ENCODE data around the gene CENPS.
A peak's percentile ranks its signal among the peaks of the same experiment; 100 is the strongest.
"Not testable (repeated sequence)": the region's sequence is repeated elsewhere in the genome, so short reads cannot be mapped to it uniquely, and the experiment has no call there.

The CENPS gene

DNA sequence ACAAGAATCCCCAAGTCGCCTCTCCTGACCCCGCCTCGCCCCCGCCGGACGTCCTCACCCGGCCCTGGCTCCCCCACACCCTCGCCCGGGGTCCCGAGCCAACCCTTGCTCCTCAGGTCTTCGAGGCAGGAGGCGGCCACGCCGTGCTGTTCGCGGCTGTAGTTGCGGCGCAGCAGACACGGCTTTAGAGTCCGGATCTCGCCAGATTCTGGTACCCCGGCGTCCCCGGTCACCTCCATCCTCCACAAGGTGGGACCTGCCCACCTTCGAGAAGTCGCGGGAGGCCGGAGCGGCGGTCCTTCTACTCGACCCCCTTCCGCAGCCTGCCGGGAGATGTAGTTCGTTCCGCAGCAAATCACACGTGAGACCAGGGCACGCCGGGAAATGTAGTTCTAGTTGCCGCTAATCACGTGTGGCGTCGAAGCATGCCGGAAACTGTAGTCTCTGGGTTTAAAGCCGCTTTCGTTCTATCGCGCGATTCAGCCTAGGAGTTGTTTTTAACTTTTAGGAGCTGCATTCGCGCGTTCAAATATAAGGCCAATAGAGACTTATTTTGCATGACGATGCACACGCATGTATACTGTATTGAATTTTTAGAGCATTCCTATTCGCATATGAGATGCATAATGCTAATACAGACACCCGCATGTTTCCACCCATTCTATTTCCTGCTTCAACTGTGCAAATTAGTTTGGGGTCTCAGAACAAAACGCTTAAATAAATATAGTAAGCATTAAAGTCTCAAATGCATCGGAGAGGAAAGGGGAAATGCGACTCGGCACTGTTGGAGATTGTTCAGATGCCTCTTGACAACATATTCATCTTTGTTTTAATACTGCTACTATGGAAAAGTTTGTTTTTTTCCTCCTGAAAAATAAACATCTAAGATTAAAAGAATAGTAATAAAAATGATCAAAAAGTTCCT, 42.2 kb downstream of the CENPS start, which contains the start of gene DFFA:
Gene DFFA (minus strand): TSS at position 310 of the 925 bp plus-strand sequence. CDS start 71 bp downstream, at position 239.
- TF ChIP-seq TSHZ2 (CRISPR knock-in tag; IDR thresholded peaks at IDR 0.05) (peak; percentile 84), SNAI2 (CRISPR knock-in tag; IDR thresholded peaks at IDR 0.05) (no peak), ZFP3 (CRISPR knock-in tag; IDR thresholded peaks at IDR 0.05) (0 out of 2 replicates have a peak, but pooled peaks have one; percentile 34), ZNF8 (CRISPR knock-in tag; IDR thresholded peaks at IDR 0.05) (no peak), TOX (CRISPR knock-in tag; IDR thresholded peaks at IDR 0.05; ENCODE audit: borderline replicate concordance) (no peak), PATZ1 (CRISPR knock-in tag; IDR thresholded peaks at IDR 0.05; ENCODE audit: borderline replicate concordance) (no peak), TCF4 (CRISPR knock-in tag; IDR thresholded peaks at IDR 0.05; ENCODE audit: borderline replicate concordance) (no peak)
- TF ChIP-seq, protein P1, sequence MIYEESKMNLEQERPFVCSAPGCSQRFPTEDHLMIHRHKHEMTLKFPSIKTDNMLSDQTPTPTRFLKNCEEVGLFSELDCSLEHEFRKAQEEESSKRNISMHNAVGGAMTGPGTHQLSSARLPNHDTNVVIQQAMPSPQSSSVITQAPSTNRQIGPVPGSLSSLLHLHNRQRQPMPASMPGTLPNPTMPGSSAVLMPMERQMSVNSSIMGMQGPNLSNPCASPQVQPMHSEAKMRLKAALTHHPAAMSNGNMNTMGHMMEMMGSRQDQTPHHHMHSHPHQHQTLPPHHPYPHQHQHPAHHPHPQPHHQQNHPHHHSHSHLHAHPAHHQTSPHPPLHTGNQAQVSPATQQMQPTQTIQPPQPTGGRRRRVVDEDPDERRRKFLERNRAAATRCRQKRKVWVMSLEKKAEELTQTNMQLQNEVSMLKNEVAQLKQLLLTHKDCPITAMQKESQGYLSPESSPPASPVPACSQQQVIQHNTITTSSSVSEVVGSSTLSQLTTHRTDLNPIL (CRISPR knock-in tag; IDR thresholded peaks at IDR 0.05; ENCODE audit: low read depth) = no peak
- ATAC-seq = peak; percentile 89

- ATAC-seq = no peak
- no peak for TF ChIP-seq RARB (CRISPR knock-in tag; IDR thresholded peaks at IDR 0.05)
- no peak for TF ChIP-seq TSHZ2 (CRISPR knock-in tag; IDR thresholded peaks at IDR 0.05)
- TF ChIP-seq ARNTL (CRISPR knock-in tag; IDR thresholded peaks at IDR 0.05; ENCODE audit: borderline replicate concordance, low read depth) = no peak
- TF ChIP-seq CSRNP3 (CRISPR knock-in tag; IDR thresholded peaks at IDR 0.05) = no peak
- TF ChIP-seq TOX (CRISPR knock-in tag; IDR thresholded peaks at IDR 0.05; ENCODE audit: borderline replicate concordance) = no peak
- TF ChIP-seq, protein P1 (CRISPR knock-in tag; IDR thresholded peaks at IDR 0.05; ENCODE audit: low read depth) = no peak
These were observed 43.0 kb downstream of the CENPS start for GRCh38 chr1:10473145-10473765.

DNA sequence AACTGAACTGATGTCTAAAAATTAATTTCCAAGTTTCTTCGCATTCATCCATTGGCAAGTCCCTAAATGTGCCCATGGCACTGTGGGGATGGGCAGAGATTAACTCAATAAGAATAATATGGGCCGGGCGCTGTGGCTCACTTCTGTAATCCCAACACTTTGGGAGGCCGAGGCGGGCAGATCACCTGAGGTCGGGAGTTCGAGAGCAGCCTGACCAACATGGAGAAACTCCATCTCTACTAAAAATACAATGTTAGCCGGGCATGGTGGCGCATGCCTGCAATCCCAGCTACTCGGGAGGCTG, 44.0 kb downstream of the CENPS start:
- not testable (repeated sequence) for ATAC-seq

Data from SK-N-SH treated with all-trans-retinoic acid at 6 μM for 48 hours (cell line).